Gastroesophageal sphincter (tissue), 3 donors: ENCODE measurements around the gene LDHAL6B.
"Not testable (repeated sequence)": the region's sequence is repeated elsewhere in the genome, so short reads cannot be mapped to it uniquely, and the experiment has no call there.

Source experiments
- POLR2A ChIP-seq, 2 donors: fragments of 450-650 bp; IDR thresholded peaks; one replicate each; pipeline ENCODE4 v1.6.1; 2017; ENCODE audit warnings: antibody characterized with exemption in 2 of 2, mild to moderate bottlenecking in 2 of 2, moderate library complexity in 1 of 2
- POLR2AphosphoS5 ChIP-seq: sonication (generic); formaldehyde crosslinking; IDR thresholded peaks from one replicate; pipeline ENCODE4 v1.6.1; 2017; ENCODE audit warnings: antibody characterized with exemption
- TF ChIP-seq, protein P1 (sequence below), 4 experiments: fragments of 200-600 bp in 2 of 4; fragments of 450-650 bp in 2 of 4; sonication (generic) in 1 of 4; IDR thresholded peaks; one replicate each; pipeline ENCODE4 v1.5.1; 2017 to 2019; ENCODE audit warnings: antibody characterized with exemption in 4 of 4, mild to moderate bottlenecking in 2 of 4, moderate library complexity in 2 of 4

- not testable (repeated sequence) for TF ChIP-seq POLR2A (IDR thresholded peaks at IDR 0.05); POLR2AphosphoS5
- TF ChIP-seq, protein P1, sequence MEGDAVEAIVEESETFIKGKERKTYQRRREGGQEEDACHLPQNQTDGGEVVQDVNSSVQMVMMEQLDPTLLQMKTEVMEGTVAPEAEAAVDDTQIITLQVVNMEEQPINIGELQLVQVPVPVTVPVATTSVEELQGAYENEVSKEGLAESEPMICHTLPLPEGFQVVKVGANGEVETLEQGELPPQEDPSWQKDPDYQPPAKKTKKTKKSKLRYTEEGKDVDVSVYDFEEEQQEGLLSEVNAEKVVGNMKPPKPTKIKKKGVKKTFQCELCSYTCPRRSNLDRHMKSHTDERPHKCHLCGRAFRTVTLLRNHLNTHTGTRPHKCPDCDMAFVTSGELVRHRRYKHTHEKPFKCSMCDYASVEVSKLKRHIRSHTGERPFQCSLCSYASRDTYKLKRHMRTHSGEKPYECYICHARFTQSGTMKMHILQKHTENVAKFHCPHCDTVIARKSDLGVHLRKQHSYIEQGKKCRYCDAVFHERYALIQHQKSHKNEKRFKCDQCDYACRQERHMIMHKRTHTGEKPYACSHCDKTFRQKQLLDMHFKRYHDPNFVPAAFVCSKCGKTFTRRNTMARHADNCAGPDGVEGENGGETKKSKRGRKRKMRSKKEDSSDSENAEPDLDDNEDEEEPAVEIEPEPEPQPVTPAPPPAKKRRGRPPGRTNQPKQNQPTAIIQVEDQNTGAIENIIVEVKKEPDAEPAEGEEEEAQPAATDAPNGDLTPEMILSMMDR (IDR thresholded peaks at IDR 0.05), result not testable (repeated sequence)
These were observed 44.6 kb upstream of the LDHAL6B start for GRCh38 chr15:59162080-59162479.
